ENCODE results near the gene PCDHB11. TPM values are rescaled to one million over a fixed set of nuclear protein-coding genes. Genes with fewer than 3 reads are reported as not detected.
A peak's percentile ranks its signal among the peaks of the same experiment; 100 is the strongest.
"Not testable (repeated sequence)": the region's sequence is repeated elsewhere in the genome, so short reads cannot be mapped to it uniquely, and the experiment has no call there.

PCDHB11 gene
- total RNA-seq, 1 experiment from 2014 or later: 14.2 TPM

DNA sequence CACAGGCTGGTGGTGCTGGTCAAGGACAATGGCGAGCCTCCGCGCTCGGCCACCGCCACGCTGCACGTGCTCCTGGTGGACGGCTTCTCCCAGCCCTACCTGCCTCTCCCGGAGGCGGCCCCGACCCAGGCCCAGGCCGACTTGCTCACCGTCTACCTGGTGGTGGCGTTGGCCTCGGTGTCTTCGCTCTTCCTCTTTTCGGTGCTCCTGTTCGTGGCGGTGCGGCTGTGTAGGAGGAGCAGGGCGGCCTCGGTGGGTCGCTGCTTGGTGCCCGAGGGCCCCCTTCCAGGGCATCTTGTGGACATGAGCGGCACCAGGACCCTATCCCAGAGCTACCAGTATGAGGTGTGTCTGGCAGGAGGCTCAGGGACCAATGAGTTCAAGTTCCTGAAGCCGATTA lies 16.6 kb downstream of the PCDHB11 start:
- intact Hi-C loops (cut with micrococcal nuclease; ENCODE audit: unreplicated experiment); DNase-seq (ENCODE audit: low spot score): not testable (repeated sequence)

GRCh38 chr5:141223112-141223783 lies 23.8 kb downstream of the PCDHB11 start, which contains the start of gene PCDHB14:
Gene PCDHB14, plus strand, starts transcription at chr5:141223343. Its CDS starts 163 bp downstream, at chr5:141223506.
- TF ChIP-seq EZH2 (IDR thresholded peaks at IDR 0.05; ENCODE audit: borderline replicate concordance, low read depth, low read length, poor library complexity, severe bottlenecking): no peak
- TF ChIP-seq, protein P1, sequence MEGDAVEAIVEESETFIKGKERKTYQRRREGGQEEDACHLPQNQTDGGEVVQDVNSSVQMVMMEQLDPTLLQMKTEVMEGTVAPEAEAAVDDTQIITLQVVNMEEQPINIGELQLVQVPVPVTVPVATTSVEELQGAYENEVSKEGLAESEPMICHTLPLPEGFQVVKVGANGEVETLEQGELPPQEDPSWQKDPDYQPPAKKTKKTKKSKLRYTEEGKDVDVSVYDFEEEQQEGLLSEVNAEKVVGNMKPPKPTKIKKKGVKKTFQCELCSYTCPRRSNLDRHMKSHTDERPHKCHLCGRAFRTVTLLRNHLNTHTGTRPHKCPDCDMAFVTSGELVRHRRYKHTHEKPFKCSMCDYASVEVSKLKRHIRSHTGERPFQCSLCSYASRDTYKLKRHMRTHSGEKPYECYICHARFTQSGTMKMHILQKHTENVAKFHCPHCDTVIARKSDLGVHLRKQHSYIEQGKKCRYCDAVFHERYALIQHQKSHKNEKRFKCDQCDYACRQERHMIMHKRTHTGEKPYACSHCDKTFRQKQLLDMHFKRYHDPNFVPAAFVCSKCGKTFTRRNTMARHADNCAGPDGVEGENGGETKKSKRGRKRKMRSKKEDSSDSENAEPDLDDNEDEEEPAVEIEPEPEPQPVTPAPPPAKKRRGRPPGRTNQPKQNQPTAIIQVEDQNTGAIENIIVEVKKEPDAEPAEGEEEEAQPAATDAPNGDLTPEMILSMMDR (conservative IDR thresholded peaks at IDR 0.05; ENCODE audit: low read depth, low read length): peak; percentile 67
- peak; percentile 95 for DNase-seq (ENCODE audit: low spot score)
- ChIA-PET POLR2A (ENCODE audit: low non-redundant PET) (interaction anchor here (0.5 to 1.0 kb wide), 2 partner anchors 341 to 1428 kb away, joined by 3 to 4 read pairs; no protein-coding TSS in a partner anchor), CTCF (interaction anchor here (0.6 to 3.3 kb wide), 30 partner anchors 22 to 741 kb away, joined by 3 to 47 read pairs (median 5); partner anchors contain the start of genes HDAC3, PCDHB11, PCDHB15 and PCDHB16)
- H3K27ac ChIP-seq (ENCODE audit: low read depth, low read length, poor library complexity, severe bottlenecking): peak within 1 kb of the TSS; percentile 64
- peak within 1 kb of the TSS; percentile 44 for H3K4me3 ChIP-seq (ENCODE audit: low read depth, low read length, poor library complexity, severe bottlenecking)
- no TSS peak for BruUV-seq (replicated peaks)
- intact Hi-C loops (cut with micrococcal nuclease; ENCODE audit: unreplicated experiment): loop anchor here (1.0 to 2.0 kb wide), 2 partner anchors 338 to 341 kb away; no protein-coding TSS in a partner anchor
- no peaks in the 10 kb centered on the region for H3K36me3 ChIP-seq (ENCODE audit: insufficient read depth, low read length, poor library complexity, severe bottlenecking)
- peaks cover 18% of the 10 kb centered on the region for H3K9me3 ChIP-seq (ENCODE audit: low read depth, low read length, poor library complexity, severe bottlenecking)
- H3K4me1 ChIP-seq (ENCODE audit: insufficient read depth, low read length, poor library complexity, severe bottlenecking): no peaks in the 10 kb centered on the region
- no peaks in the 10 kb centered on the region for H3K27me3 ChIP-seq (replicated peaks; ENCODE audit: insufficient read depth, low read depth, low read length, poor library complexity)

More for the DNA sequence above, 16.6 kb downstream of the PCDHB11 start:
- POLR2A ChIA-PET (ENCODE audit: low non-redundant PET); H3K27me3 ChIP-seq (replicated peaks; ENCODE audit: insufficient read depth, low read depth, low read length, poor library complexity); H3K4me3 ChIP-seq (ENCODE audit: low read depth, low read length, poor library complexity, severe bottlenecking); H3K27ac ChIP-seq (ENCODE audit: low read depth, low read length, poor library complexity, severe bottlenecking); H3K4me1 ChIP-seq (ENCODE audit: insufficient read depth, low read length, poor library complexity, severe bottlenecking); H3K9me3 ChIP-seq (ENCODE audit: low read depth, low read length, poor library complexity, severe bottlenecking); BruUV-seq (replicated peaks); H3K36me3 ChIP-seq (ENCODE audit: insufficient read depth, low read length, poor library complexity, severe bottlenecking); CTCF ChIA-PET: not testable (repeated sequence)

GRCh38 chr5:141224844-141225243 lies 25.4 kb downstream of the PCDHB11 start:
- H3K4me3 ChIP-seq (ENCODE audit: low read depth, low read length, poor library complexity, severe bottlenecking); H3K27ac ChIP-seq (ENCODE audit: low read depth, low read length, poor library complexity, severe bottlenecking); H3K27me3 ChIP-seq (replicated peaks; ENCODE audit: insufficient read depth, low read depth, low read length, poor library complexity); H3K4me1 ChIP-seq (ENCODE audit: insufficient read depth, low read length, poor library complexity, severe bottlenecking); BruUV-seq (replicated peaks); intact Hi-C loops (cut with micrococcal nuclease; ENCODE audit: unreplicated experiment); DNase-seq (ENCODE audit: low spot score); POLR2A ChIA-PET (ENCODE audit: low non-redundant PET); H3K36me3 ChIP-seq (ENCODE audit: insufficient read depth, low read length, poor library complexity, severe bottlenecking): not testable (repeated sequence)
- CTCF ChIA-PET: interaction anchor here (3.3 kb wide), 1 partner anchor 339 kb away, joined by 47 read pairs; no protein-coding TSS in a partner anchor
- H3K9me3 ChIP-seq (ENCODE audit: low read depth, low read length, poor library complexity, severe bottlenecking): peaks cover 26% of the 10 kb centered on the region

DNA sequence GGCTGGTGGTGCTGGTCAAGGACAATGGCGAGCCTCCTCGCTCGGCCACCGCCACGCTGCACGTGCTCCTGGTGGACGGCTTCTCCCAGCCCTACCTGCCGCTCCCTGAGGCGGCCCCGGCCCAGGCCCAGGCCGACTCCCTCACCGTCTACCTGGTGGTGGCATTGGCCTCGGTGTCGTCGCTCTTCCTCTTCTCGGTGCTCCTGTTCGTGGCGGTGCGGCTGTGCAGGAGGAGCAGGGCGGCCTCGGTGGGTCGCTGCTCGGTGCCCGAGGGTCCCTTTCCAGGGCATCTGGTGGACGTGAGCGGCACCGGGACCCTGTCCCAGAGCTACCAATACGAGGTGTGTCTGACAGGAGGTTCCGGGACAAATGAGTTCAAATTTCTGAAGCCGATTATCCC lies 26.0 kb downstream of the PCDHB11 start:
- CTCF ChIA-PET; intact Hi-C loops (cut with micrococcal nuclease; ENCODE audit: unreplicated experiment); H3K4me3 ChIP-seq (ENCODE audit: low read depth, low read length, poor library complexity, severe bottlenecking); H3K27me3 ChIP-seq (replicated peaks; ENCODE audit: insufficient read depth, low read depth, low read length, poor library complexity); H3K4me1 ChIP-seq (ENCODE audit: insufficient read depth, low read length, poor library complexity, severe bottlenecking); BruUV-seq (replicated peaks); DNase-seq (ENCODE audit: low spot score); H3K27ac ChIP-seq (ENCODE audit: low read depth, low read length, poor library complexity, severe bottlenecking); POLR2A ChIA-PET (ENCODE audit: low non-redundant PET); H3K36me3 ChIP-seq (ENCODE audit: insufficient read depth, low read length, poor library complexity, severe bottlenecking): not testable (repeated sequence)
- peaks cover 31% of the 10 kb centered on the region for H3K9me3 ChIP-seq (ENCODE audit: low read depth, low read length, poor library complexity, severe bottlenecking)
